ENCODE data around the gene DENND6B.

DENND6B gene

GRCh38 chr22:50316114-50317065, 10.4 kb downstream of the DENND6B start:
- no peak for DNase-seq (ENCODE audit: low spot score)
- TF ChIP-seq CTCF (conservative IDR thresholded peaks at IDR 0.05; ENCODE audit: low read depth): no peak
- H3K27ac ChIP-seq: no peak overlapping the region
- ChIA-PET POLR2A (ENCODE audit: low non-redundant PET) (no interaction called here), CTCF (interaction anchor here (0.9 kb wide), 1 partner anchor 9 kb away, joined by 3 read pairs; no protein-coding TSS in a partner anchor)

GRCh38 chr22:50315289-50316113, 11.3 kb downstream of the DENND6B start:
- TF ChIP-seq CTCF (conservative IDR thresholded peaks at IDR 0.05; ENCODE audit: low read depth): no peak
- ChIA-PET CTCF (interaction anchor here (0.9 kb wide), 1 partner anchor 10 kb away, joined by 3 read pairs; no protein-coding TSS in a partner anchor), POLR2A (ENCODE audit: low non-redundant PET) (no interaction called here)
- no peak for DNase-seq (ENCODE audit: low spot score)
- peak overlapping the region; percentile 69 for H3K27ac ChIP-seq

- CTCF ChIA-PET: interaction anchor here (0.7 to 1.6 kb wide), 2 partner anchors 10 to 28 kb away, joined by 3 to 6 read pairs; no protein-coding TSS in a partner anchor
- peak overlapping the region; percentile 69 for H3K27ac ChIP-seq
- POLR2A ChIA-PET (ENCODE audit: low non-redundant PET): no interaction called here
- TF ChIP-seq CTCF (conservative IDR thresholded peaks at IDR 0.05; ENCODE audit: low read depth): no peak
- DNase-seq (ENCODE audit: low spot score): no peak
Observed at GRCh38 chr22:50314455-50315288, 12.1 kb downstream of the DENND6B start.

GRCh38 chr22:50314081-50314454, 12.7 kb downstream of the DENND6B start:
- CTCF ChIA-PET: interaction anchor here (0.7 to 1.6 kb wide), 2 partner anchors 10 to 28 kb away, joined by 3 to 6 read pairs; no protein-coding TSS in a partner anchor
- DNase-seq (ENCODE audit: low spot score): no peak
- peak overlapping the region; percentile 69 for H3K27ac ChIP-seq
- no peak for TF ChIP-seq CTCF (conservative IDR thresholded peaks at IDR 0.05; ENCODE audit: low read depth)
- POLR2A ChIA-PET (ENCODE audit: low non-redundant PET): no interaction called here

GRCh38 chr22:50313600-50313999, 13.2 kb downstream of the DENND6B start:
- CTCF ChIA-PET: interaction anchor here (1.6 kb wide), 1 partner anchor 11 kb away, joined by 6 read pairs; no protein-coding TSS in a partner anchor
- H3K27ac ChIP-seq: peak overlapping the region; percentile 69
- DNase-seq (ENCODE audit: low spot score): no peak
- POLR2A ChIA-PET (ENCODE audit: low non-redundant PET): no interaction called here
- no peak for TF ChIP-seq CTCF (conservative IDR thresholded peaks at IDR 0.05; ENCODE audit: low read depth)

Data from RWPE1 (cell line).